HEK293T (cell line): ENCODE results near the gene MYEOV.

Experiments used
- CTBP1 ChIP-seq: fragments of 450-650 bp; IDR thresholded peaks from 2 replicates; pipeline ENCODE4 v1.6.1; 2016; ENCODE audit warnings: borderline replicate concordance
- ELF4 ChIP-seq: fragments of 450-650 bp; IDR thresholded peaks from 2 replicates; pipeline ENCODE4 v1.6.1; 2017; ENCODE audit warnings: antibody characterized with exemption
- FOXK2 ChIP-seq: fragments of 450-650 bp; IDR thresholded peaks from 2 replicates; pipeline ENCODE4 v1.6.1; 2016; ENCODE audit warnings: mild to moderate bottlenecking
- NFRKB ChIP-seq: fragments of 450-650 bp; IDR thresholded peaks from 2 replicates; pipeline ENCODE4 v1.6.1; 2016; ENCODE audit warnings: mild to moderate bottlenecking, moderate library complexity
- SP1 ChIP-seq: fragments of 450-650 bp; IDR thresholded peaks from 2 replicates; pipeline ENCODE4 v1.6.1; 2017
- TARDBP ChIP-seq: fragments of 450-650 bp; IDR thresholded peaks from 2 replicates; pipeline ENCODE4 v1.6.1; 2016

DNA sequence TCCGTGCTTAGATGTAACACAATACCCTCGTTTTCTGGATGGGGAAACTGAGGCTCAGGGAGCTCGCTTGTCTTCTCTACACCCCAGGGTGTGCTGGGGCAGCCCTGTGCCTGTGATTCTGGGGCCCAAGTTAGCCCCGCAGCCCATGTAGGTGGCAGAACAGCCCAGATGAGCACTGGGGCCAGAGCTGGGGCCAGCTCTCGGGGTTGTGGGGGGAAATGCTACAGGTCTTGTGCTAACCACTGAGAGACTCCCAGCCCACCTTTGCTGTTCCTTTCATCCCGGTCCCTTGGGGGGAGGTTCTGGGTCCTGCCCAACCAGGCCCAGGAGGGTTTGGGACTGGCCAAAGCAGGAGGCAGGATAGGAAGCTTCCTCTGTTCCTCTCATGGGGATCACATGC lies 13.5 kb downstream of the MYEOV start:
- TF ChIP-seq ELF4 = no peak
- TF ChIP-seq FOXK2 = no peak
- no peak for TF ChIP-seq NFRKB
- TF ChIP-seq SP1 = no peak
- no peak for TF ChIP-seq TARDBP
- no peak for TF ChIP-seq CTBP1
